ENCODE data around the gene TNIK.

DNA sequence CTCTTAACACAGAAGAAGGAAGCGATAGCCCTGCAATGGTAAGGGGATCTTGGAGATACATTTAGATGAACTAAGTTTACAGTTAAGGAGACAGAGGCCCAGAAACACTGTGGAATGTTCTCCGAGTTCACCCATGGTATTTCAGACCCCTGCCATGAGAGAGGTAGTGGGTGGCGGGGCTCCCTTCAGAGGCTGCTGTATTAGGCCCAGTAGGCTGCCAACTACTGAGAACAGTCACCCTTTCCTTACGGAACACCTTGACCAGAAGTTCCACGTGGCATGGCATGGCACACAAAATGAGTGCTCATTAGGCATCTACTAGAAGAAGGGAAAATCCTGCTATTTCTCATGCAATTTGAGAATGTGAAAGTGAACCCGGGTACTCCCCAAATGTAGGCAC lies 195.4 kb downstream of the TNIK start:
- TF ChIP-seq POLR2A (IDR thresholded peaks at IDR 0.05) (no peak), POLR2AphosphoS5 (IDR thresholded peaks at IDR 0.05) (no peak), EP300 (IDR thresholded peaks at IDR 0.05) (no peak)
- TF ChIP-seq, protein P1, sequence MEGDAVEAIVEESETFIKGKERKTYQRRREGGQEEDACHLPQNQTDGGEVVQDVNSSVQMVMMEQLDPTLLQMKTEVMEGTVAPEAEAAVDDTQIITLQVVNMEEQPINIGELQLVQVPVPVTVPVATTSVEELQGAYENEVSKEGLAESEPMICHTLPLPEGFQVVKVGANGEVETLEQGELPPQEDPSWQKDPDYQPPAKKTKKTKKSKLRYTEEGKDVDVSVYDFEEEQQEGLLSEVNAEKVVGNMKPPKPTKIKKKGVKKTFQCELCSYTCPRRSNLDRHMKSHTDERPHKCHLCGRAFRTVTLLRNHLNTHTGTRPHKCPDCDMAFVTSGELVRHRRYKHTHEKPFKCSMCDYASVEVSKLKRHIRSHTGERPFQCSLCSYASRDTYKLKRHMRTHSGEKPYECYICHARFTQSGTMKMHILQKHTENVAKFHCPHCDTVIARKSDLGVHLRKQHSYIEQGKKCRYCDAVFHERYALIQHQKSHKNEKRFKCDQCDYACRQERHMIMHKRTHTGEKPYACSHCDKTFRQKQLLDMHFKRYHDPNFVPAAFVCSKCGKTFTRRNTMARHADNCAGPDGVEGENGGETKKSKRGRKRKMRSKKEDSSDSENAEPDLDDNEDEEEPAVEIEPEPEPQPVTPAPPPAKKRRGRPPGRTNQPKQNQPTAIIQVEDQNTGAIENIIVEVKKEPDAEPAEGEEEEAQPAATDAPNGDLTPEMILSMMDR (IDR thresholded peaks at IDR 0.05): no peak

Measured in gastroesophageal sphincter (tissue), 3 donors.